Endothelial cell of umbilical vein (primary cell): Measurements from ENCODE around the gene EPS15. TPM values are rescaled to one million over a fixed set of nuclear protein-coding genes. Genes with fewer than 3 reads are reported as not detected.

Source experiments
- BruUV-seq: library from RNA; stranded (reverse); fragments of 400-500 nt; replicated peaks from 2 replicates; lab custom pipeline; 2021; lab: Mats Ljungman, UMichigan
- CTCF ChIA-PET: fragments of 300-600, 350-600 bp; sonication (Branson Sonifier 250); formaldehyde crosslinking; loops from one replicate; lab custom pipeline; 2021; ENCODE audit warnings: antibody characterized with exemption, inconsistent platforms; lab: Charles Lee
- POLR2A ChIA-PET: fragments of 300-600, 350-600 bp; sonication (Branson Sonifier 250); formaldehyde crosslinking; loops from one replicate; lab custom pipeline; 2021; ENCODE audit warnings: antibody characterized with exemption, inconsistent platforms; lab: Charles Lee
- DNase-seq: peaks from one replicate; pipeline ENCODE4 v3.0.0-alpha.2; 2011; ENCODE audit warnings: low read depth, low spot score
- FAIRE-seq: peaks from 2 replicates; lab custom pipeline; 2011; peaks lifted over from hg19 to GRCh38; lab: Jason Lieb, UNC
- H2AFZ ChIP-seq: 2 replicates; pipeline ENCODE4 v1.6.0; 2012; ENCODE audit warnings: low read depth, low read length, control low read depth, inconsistent platforms
- H3K27ac ChIP-seq: 2 replicates; pipeline ENCODE4 v1.5.1; 2011; ENCODE audit warnings: low read depth, mild to moderate bottlenecking, control low read depth, low read length, moderate library complexity; ENCODE audit not compliant: insufficient read depth
- H3K27me3 ChIP-seq, 2 experiments: 2 replicates each; pipeline versions ENCODE4 v1.6.0 to v1.6.1; 2011; ENCODE audit warnings: low read length in 2 of 2, mixed read lengths in 1 of 2; ENCODE audit not compliant: control insufficient read depth in 2 of 2, insufficient read depth in 2 of 2
- H3K36me3 ChIP-seq, 2 experiments: 2 replicates in 1 of 2; 3 replicates in 1 of 2; pipeline ENCODE4 v1.5.1; 2011; ENCODE audit warnings: low read length in 2 of 2, mild to moderate bottlenecking in 1 of 2, moderate library complexity in 1 of 2; ENCODE audit not compliant: control insufficient read depth in 2 of 2, insufficient read depth in 2 of 2; ENCODE audit errors: extremely low read depth in 1 of 2
- H3K4me1 ChIP-seq: 3 replicates; pipeline ENCODE4 v1.5.1; 2011; ENCODE audit warnings: mild to moderate bottlenecking, low read length; ENCODE audit not compliant: control insufficient read depth, insufficient read depth; ENCODE audit errors: extremely low read depth
- H3K4me2 ChIP-seq: 2 replicates; pipeline ENCODE4 v1.6.1; 2011; ENCODE audit warnings: low read length, control low read depth, mixed read lengths; ENCODE audit not compliant: insufficient read depth
- H3K4me3 ChIP-seq, 3 experiments: fragments of 200-600 bp in 1 of 3; sonication (generic), shearing (Covaris generic) in 1 of 3; replicated peaks in 1 of 3; 2 replicates each; pipeline ENCODE4 v1.5.1; 2011 to 2016; ENCODE audit warnings: control low read depth in 3 of 3, low read length in 3 of 3, mild to moderate bottlenecking in 2 of 3, inconsistent platforms in 1 of 3, low read depth in 1 of 3, moderate library complexity in 1 of 3; ENCODE audit not compliant: insufficient read depth in 1 of 3
- H3K79me2 ChIP-seq: 2 replicates; pipeline ENCODE4 v1.6.0; 2012; ENCODE audit warnings: low read length, inconsistent platforms; ENCODE audit not compliant: control insufficient read depth, insufficient read depth
- H3K9ac ChIP-seq: replicated peaks from 2 replicates; pipeline ENCODE3; 2011; ENCODE audit warnings: low read length, control low read depth; ENCODE audit not compliant: insufficient read depth; ENCODE audit errors: extremely low read depth
- H3K9me1 ChIP-seq: replicated peaks from 3 replicates; pipeline ENCODE4 v1.6.0; 2011; ENCODE audit warnings: mild to moderate bottlenecking, low read length; ENCODE audit not compliant: control insufficient read depth, insufficient read depth; ENCODE audit errors: extremely low read depth
- H3K9me3 ChIP-seq: replicated peaks from 2 replicates; pipeline ENCODE4 v1.5.1; 2012; ENCODE audit warnings: low read length, inconsistent platforms; ENCODE audit not compliant: control insufficient read depth, insufficient read depth
- H4K20me1 ChIP-seq: replicated peaks from 2 replicates; pipeline ENCODE3; 2011; ENCODE audit warnings: mild to moderate bottlenecking, low read length; ENCODE audit not compliant: control insufficient read depth, insufficient read depth; ENCODE audit errors: extremely low read depth
- CTCF ChIP-seq, 2 donors: IDR thresholded peaks; 1 replicate in 1 of 2; 2 replicates in 1 of 2; pipeline ENCODE4 v1.5.1; 2011; ENCODE audit warnings: low read length in 2 of 2, mild to moderate bottlenecking in 2 of 2, moderate library complexity in 2 of 2, control low read depth in 1 of 2, inconsistent platforms in 1 of 2, low read depth in 1 of 2; ENCODE audit not compliant: insufficient read depth in 1 of 2; ENCODE audit errors: extremely low read depth in 1 of 2
- EZH2 ChIP-seq: IDR thresholded peaks from 2 replicates; pipeline ENCODE4 v1.6.1; 2012; ENCODE audit warnings: borderline replicate concordance, low read depth, mild to moderate bottlenecking, moderate library complexity, low read length, inconsistent platforms; ENCODE audit not compliant: severe bottlenecking
- FOS ChIP-seq: IDR thresholded peaks from 2 replicates; pipeline ENCODE4 v1.6.1; 2011; ENCODE audit warnings: mild to moderate bottlenecking, low read length, moderate library complexity, borderline replicate concordance; ENCODE audit not compliant: insufficient read depth
- GATA2 ChIP-seq: IDR thresholded peaks from 2 replicates; pipeline ENCODE4 v1.7.0; 2011; ENCODE audit warnings: low read depth, mild to moderate bottlenecking, moderate library complexity, mixed read lengths, low read length; ENCODE audit not compliant: insufficient read length, insufficient read depth
- JUN ChIP-seq: IDR thresholded peaks from 2 replicates; pipeline ENCODE4 v1.6.1; 2011; ENCODE audit warnings: borderline replicate concordance, low read depth; ENCODE audit not compliant: insufficient read length, insufficient read depth
- MAX ChIP-seq: IDR thresholded peaks from 2 replicates; pipeline ENCODE4 v1.6.1; 2011; ENCODE audit not compliant: insufficient read depth, insufficient read length
- MYC ChIP-seq: IDR thresholded peaks from one replicate; pipeline ENCODE4 v1.6.1; 2011; ENCODE audit warnings: mild to moderate bottlenecking, low read depth, low read length
- POLR2A ChIP-seq: IDR thresholded peaks from 2 replicates; pipeline ENCODE4 v1.6.1; 2012; ENCODE audit warnings: low read depth, mild to moderate bottlenecking, control low read depth, low read length
- POLR2AphosphoS5 ChIP-seq: IDR thresholded peaks from 2 replicates; pipeline ENCODE4 v1.6.1; 2012; ENCODE audit warnings: low read depth, mild to moderate bottlenecking, control low read depth, low read length, moderate library complexity; ENCODE audit not compliant: insufficient read depth
- dilution Hi-C: fragments of 300-500 bp; cut with MboI; formaldehyde crosslinking; loops from one replicate; pipeline ENCODE4 v1.15.0; 2019; ENCODE audit warnings: low sequenced_read_pairs; ENCODE audit not compliant: extremely low pct_ligation_motif_present
- intact Hi-C: fragments of 100-400 bp; cut with micrococcal nuclease; formaldehyde crosslinking; loops from one replicate; pipeline ENCODE4 v1.10.0; 2022
- polyA plus RNA-seq, 4 experiments: library from polyadenylated mRNA; depleted of rRNA in 3 of 4; stranded (reverse) in 3 of 4; unstranded in 1 of 4; fragments of >200 nt; gene quantifications; 2 replicates each; pipeline versions ENCODE4 v1.2.1 to v1.2.3, GENCODE V29; 2011 to 2012; ENCODE audit warnings: missing spikeins in 1 of 4
- total RNA-seq: library from RNA; stranded (reverse); gene quantifications from 2 replicates; pipeline ENCODE4 v1.2.3, GENCODE V29; 2021

EPS15 gene
- total and polyA plus RNA-seq, 2 donors (not counting 3 experiments of a cell fraction or from before 2014, with no cell fraction given), result 15.4 to 44.8 TPM

- no peak overlapping the region for H3K27ac ChIP-seq
- H3K27me3 ChIP-seq, result peaks cover 0 to 2% of the 10 kb centered on the region in 2 experiments
- H3K9me3 ChIP-seq, result no peaks in the 10 kb centered on the region
- H3K9ac ChIP-seq, result no peak overlapping the region
- no peaks in the 10 kb centered on the region for H3K79me2 ChIP-seq
- H3K4me2 ChIP-seq, result no peak overlapping the region
- no peaks in the 10 kb centered on the region for H4K20me1 ChIP-seq
- dilution Hi-C loops, result no loop called here
- TF ChIP-seq MYC, result no peak
- TF ChIP-seq FOS, result no peak
- TF ChIP-seq POLR2A, result no peak
- TF ChIP-seq GATA2, result no peak
- TF ChIP-seq POLR2AphosphoS5, result no peak
- no peak for TF ChIP-seq MAX
- no peak for TF ChIP-seq CTCF (IDR thresholded peaks at IDR 0.05; ENCODE audit: extremely low read depth in 1 of 2, insufficient read depth in 1 of 2, low read depth in 1 of 2, low read length in 2 of 2)
- no peak for TF ChIP-seq JUN
- no peak for TF ChIP-seq EZH2
- FAIRE-seq (no peak), DNase-seq (no peak)
- CTCF ChIA-PET, result interaction anchor here (1.0 kb wide), 1 partner anchor 9 kb away, joined by 4 read pairs; no protein-coding TSS in a partner anchor
- no peak overlapping the region for H3K4me3 ChIP-seq
- H2AFZ ChIP-seq, result no peak overlapping the region
- no peaks in the 10 kb centered on the region for H3K36me3 ChIP-seq
- POLR2A ChIA-PET, result no interaction called here
- no peaks in the 10 kb centered on the region for H3K9me1 ChIP-seq
- intact Hi-C loops, result no loop called here
- peaks cover 5% of the 10 kb centered on the region for H3K4me1 ChIP-seq
- no TSS peak for BruUV-seq
Measured at GRCh38 chr1:51325878-51326755, 192.9 kb downstream of the EPS15 start.
